Stomach (tissue), 19 donors: ENCODE measurements around the gene NT5E. TPM values are rescaled to one million over a fixed set of nuclear protein-coding genes. Genes with fewer than 3 reads are reported as not detected.

ENCODE experiments used
- DNase-seq, 2 donors: peaks; one replicate each; pipeline versions ENCODE4 v3.0.0 to v3.0.0-alpha.2; 2013 to 2019
- H3K27ac ChIP-seq, 5 donors: fragments of 200-600 bp in 4 of 5; sonication (generic) in 4 of 5; one replicate each; pipeline ENCODE4 v1.5.1; 2013 to 2019; ENCODE audit warnings: mild to moderate bottlenecking in 1 of 5, moderate library complexity in 1 of 5
- H3K27me3 ChIP-seq, 3 donors: fragments of 200-600 bp; sonication (generic); one replicate each; pipeline ENCODE4 v1.5.1; 2017 to 2019; ENCODE audit warnings: mixed run types in 1 of 3
- H3K36me3 ChIP-seq, 4 donors: fragments of 200-600 bp; sonication (generic); 1 replicate in 3 of 4; 2 replicates in 1 of 4; pipeline ENCODE4 v1.5.1; 2016 to 2019
- H3K4me1 ChIP-seq, 4 donors: fragments of 200-600 bp; sonication (generic); one replicate each; pipeline ENCODE4 v1.5.1; 2016 to 2019
- H3K4me3 ChIP-seq, 4 donors: fragments of 200-600 bp; sonication (generic) in 3 of 4; one replicate each; pipeline ENCODE4 v1.5.1; 2016 to 2019; ENCODE audit warnings: mild to moderate bottlenecking in 1 of 4
- H3K9me3 ChIP-seq, 4 donors: fragments of 200-600 bp; sonication (generic); one replicate each; pipeline ENCODE4 v1.5.1; 2016 to 2019
- EP300 ChIP-seq: sonication (generic); formaldehyde crosslinking; IDR thresholded peaks from one replicate; pipeline ENCODE4 v1.6.1; 2017; ENCODE audit warnings: antibody characterized with exemption
- POLR2A ChIP-seq, 4 donors: fragments of 450-650 bp; IDR thresholded peaks; one replicate each; pipeline ENCODE4 v1.6.1; 2016; ENCODE audit warnings: antibody characterized with exemption in 4 of 4, control low read depth in 2 of 4, mild to moderate bottlenecking in 1 of 4, moderate library complexity in 1 of 4
- POLR2AphosphoS5 ChIP-seq, 3 donors: sonication (generic); formaldehyde crosslinking; IDR thresholded peaks; one replicate each; pipeline ENCODE4 v1.6.1; 2016; ENCODE audit warnings: antibody characterized with exemption in 3 of 3
- WGBS, 5 donors: extraction: QIAGEN DNeasy Blood & Tissue Kit in 3 of 5; methylation state at CpG; one replicate each; pipeline versions ENCODE4 v1.1.5 to v1.1.7; 2013 to 2018; 5-methylcytosine and 5-hydroxymethylcytosine counted together
- intact Hi-C: fragments of 100-400 bp; cut with DNase I; formaldehyde crosslinking; loops from one replicate; pipeline ENCODE4 v1.15.1; 2023; ENCODE audit warnings: low total_unique reads
- long read RNA-seq, 10 donors: transcript quantifications; one replicate each; lab custom pipeline, GENCODE V29; 2026
- polyA plus RNA-seq, 3 donors: library from polyadenylated mRNA; stranded (reverse); fragments of 200-250 nt; gene quantifications; one replicate each; pipeline ENCODE4 v1.2.3, GENCODE V29; 2013
- total RNA-seq, 5 donors: library from RNA; depleted of rRNA; stranded (reverse); fragments of >200 nt; gene quantifications; one replicate each; pipeline versions ENCODE4 v1.1.0 to v1.2.3, GENCODE V29; 2014 to 2016
- TF ChIP-seq, protein P1 (sequence below), 7 experiments: fragments of 450-650 bp in 4 of 7; fragments of 200-600 bp in 3 of 7; sonication (generic) in 3 of 7; IDR thresholded peaks; one replicate each; pipeline ENCODE4 v1.5.1; 2016 to 2019; ENCODE audit warnings: antibody characterized with exemption in 7 of 7, control low read depth in 2 of 7, mild to moderate bottlenecking in 1 of 7
- donor health status: healthy with polysubstance abuse.
- donor health status: Bipolar disorder and iron deficiency.
- donor health status: healthy.

Gene NT5E
- total RNA-seq (10 to 100 TPM in 3 of 5 donors, 1 to 10 TPM in 2; 6.8 to 18.8 (median 16.0) TPM), polyA plus RNA-seq (1 to 10 TPM; 2.9 to 4.1 (median 2.9) TPM)
- long read RNA-seq, donor 1, partial matches to known transcripts, result 0 of 4 reads
- long read RNA-seq, donor 1, other reads (novel, unspliced or antisense), result 0 of 4 reads
- long read RNA-seq, donor 2, transcript NT5E-201 (9 exons, 3,548 nt), result major isoform, 7 of 17 reads
- long read RNA-seq, donor 2, partial matches to known transcripts, result 9 of 17 reads
- long read RNA-seq, donor 2, other reads (novel, unspliced or antisense), result 0 of 17 reads
- long read RNA-seq, donor 3, partial matches to known transcripts, result 0 of 6 reads
- long read RNA-seq, donor 3, other reads (novel, unspliced or antisense), result 0 of 6 reads
- long read RNA-seq, donor 4, partial matches to known transcripts, result 0 of 1 reads
- long read RNA-seq, donor 4, other reads (novel, unspliced or antisense), result 0 of 1 reads
- long read RNA-seq, donor 5, partial matches to known transcripts, result 0 of 5 reads
- long read RNA-seq, donor 5, other reads (novel, unspliced or antisense), result 0 of 5 reads
- long read RNA-seq, donor 6, partial matches to known transcripts, result 8 of 12 reads
- long read RNA-seq, donor 6, other reads (novel, unspliced or antisense), result 0 of 12 reads
- long read RNA-seq, donor 7, transcript NT5E-201 (9 exons, 3,548 nt), result major isoform, 6 of 7 reads
- long read RNA-seq, donor 7, partial matches to known transcripts, result 0 of 7 reads
- long read RNA-seq, donor 7, other reads (novel, unspliced or antisense), result 0 of 7 reads
- long read RNA-seq, donor 8, partial matches to known transcripts, result 0 of 4 reads
- long read RNA-seq, donor 8, other reads (novel, unspliced or antisense), result 0 of 4 reads
- long read RNA-seq, donor 9, partial matches to known transcripts, result 0 of 1 reads
- long read RNA-seq, donor 9, other reads (novel, unspliced or antisense), result 0 of 1 reads
- long read RNA-seq, donor 10, partial matches to known transcripts, result 0 of 3 reads
- long read RNA-seq, donor 10, other reads (novel, unspliced or antisense), result 0 of 3 reads

DNA sequence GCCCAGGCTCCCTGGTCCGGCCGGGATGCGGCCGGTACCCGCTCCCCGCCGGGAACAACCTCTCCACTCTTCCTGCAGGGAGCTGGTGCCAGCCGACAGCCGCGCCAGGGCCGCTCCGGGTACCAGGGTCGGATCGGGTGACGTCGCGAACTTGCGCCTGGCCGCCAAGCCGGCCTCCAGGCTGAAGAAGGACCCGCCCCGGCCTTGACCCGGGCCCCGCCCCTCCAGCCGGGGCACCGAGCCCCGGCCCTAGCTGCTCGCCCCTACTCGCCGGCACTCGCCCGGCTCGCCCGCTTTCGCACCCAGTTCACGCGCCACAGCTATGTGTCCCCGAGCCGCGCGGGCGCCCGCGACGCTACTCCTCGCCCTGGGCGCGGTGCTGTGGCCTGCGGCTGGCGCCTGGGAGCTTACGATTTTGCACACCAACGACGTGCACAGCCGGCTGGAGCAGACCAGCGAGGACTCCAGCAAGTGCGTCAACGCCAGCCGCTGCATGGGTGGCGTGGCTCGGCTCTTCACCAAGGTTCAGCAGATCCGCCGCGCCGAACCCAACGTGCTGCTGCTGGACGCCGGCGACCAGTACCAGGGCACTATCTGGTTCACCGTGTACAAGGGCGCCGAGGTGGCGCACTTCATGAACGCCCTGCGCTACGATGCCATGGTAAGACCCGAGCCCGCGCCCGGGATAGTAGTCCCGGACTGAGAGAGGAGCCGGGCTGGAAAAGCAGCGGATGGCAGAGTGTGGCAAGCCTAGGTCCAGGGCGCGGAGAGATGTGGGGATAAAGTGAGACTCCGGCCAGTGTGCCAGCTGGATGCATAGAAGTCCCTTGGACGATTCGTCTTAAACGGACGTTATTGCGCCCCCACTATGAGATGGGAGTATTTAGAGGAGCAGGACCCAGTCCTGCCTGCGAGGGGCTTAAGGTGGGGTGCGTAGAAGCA, at the start of gene NT5E:
TSS of gene NT5E (plus strand) at position 266 of the 942 bp plus-strand sequence. CDS start at position 323, 57 bp downstream.
- intact Hi-C loops, result no loop called here
- Histone ChIP-seq H3K4me3 (peak within 1 kb of the TSS; percentile 62 to 71 (median 70)), H3K27me3 (peaks cover 0 to 18% (median 8%) of the 10 kb centered on the region in 3 donors), H3K36me3 (no peaks in the 10 kb centered on the region), H3K27ac (peak within 1 kb of the TSS; percentile 79 to 91 (median 85)), H3K4me1 (peaks cover 8 to 52% (median 43%) of the 10 kb centered on the region in 4 donors), H3K9me3 (no peaks in the 10 kb centered on the region)
- TF ChIP-seq POLR2A (IDR thresholded peaks at IDR 0.05), result no peak
- peak in 2 of 3 donors; percentile 14 to 30 for TF ChIP-seq POLR2AphosphoS5 (IDR thresholded peaks at IDR 0.05)
- WGBS, 5 donors, result 1 to 3% (median 1%) methylated on average over 35 to 92 of the region's 92 CpGs
- peak; percentile 79 to 85 for DNase-seq

GRCh38 chr6:85400331-85400730, 49.6 kb upstream of the NT5E start:
- no peaks in the 10 kb centered on the region for H3K36me3 ChIP-seq
- intact Hi-C loops, result no loop called here
- H3K9me3 ChIP-seq, result peaks cover 0 to 6% (median 0%) of the 10 kb centered on the region in 4 donors
- no peak for TF ChIP-seq POLR2A (IDR thresholded peaks at IDR 0.05)
- TF ChIP-seq, protein P1, sequence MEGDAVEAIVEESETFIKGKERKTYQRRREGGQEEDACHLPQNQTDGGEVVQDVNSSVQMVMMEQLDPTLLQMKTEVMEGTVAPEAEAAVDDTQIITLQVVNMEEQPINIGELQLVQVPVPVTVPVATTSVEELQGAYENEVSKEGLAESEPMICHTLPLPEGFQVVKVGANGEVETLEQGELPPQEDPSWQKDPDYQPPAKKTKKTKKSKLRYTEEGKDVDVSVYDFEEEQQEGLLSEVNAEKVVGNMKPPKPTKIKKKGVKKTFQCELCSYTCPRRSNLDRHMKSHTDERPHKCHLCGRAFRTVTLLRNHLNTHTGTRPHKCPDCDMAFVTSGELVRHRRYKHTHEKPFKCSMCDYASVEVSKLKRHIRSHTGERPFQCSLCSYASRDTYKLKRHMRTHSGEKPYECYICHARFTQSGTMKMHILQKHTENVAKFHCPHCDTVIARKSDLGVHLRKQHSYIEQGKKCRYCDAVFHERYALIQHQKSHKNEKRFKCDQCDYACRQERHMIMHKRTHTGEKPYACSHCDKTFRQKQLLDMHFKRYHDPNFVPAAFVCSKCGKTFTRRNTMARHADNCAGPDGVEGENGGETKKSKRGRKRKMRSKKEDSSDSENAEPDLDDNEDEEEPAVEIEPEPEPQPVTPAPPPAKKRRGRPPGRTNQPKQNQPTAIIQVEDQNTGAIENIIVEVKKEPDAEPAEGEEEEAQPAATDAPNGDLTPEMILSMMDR (IDR thresholded peaks at IDR 0.05), result no peak
- no peak for TF ChIP-seq POLR2AphosphoS5 (IDR thresholded peaks at IDR 0.05)
- no peak for TF ChIP-seq EP300
- peaks cover 20 to 42% (median 30%) of the 10 kb centered on the region in 4 donors for H3K4me1 ChIP-seq
- H3K27me3 ChIP-seq, result no peaks in the 10 kb centered on the region
- DNase-seq, result no peak
- H3K27ac ChIP-seq, result no peak overlapping the region
- no peak overlapping the region for H3K4me3 ChIP-seq
- 29 to 48% (median 44%) methylated on average over 4 of the region's 4 CpGs for WGBS, 5 donors

GRCh38 chr6:85401186-85402021, 48.5 kb upstream of the NT5E start:
- Histone ChIP-seq H3K4me3 (no peak overlapping the region), H3K4me1 (peaks cover 26 to 46% (median 36%) of the 10 kb centered on the region in 4 donors), H3K36me3 (no peaks in the 10 kb centered on the region), H3K27ac (peak overlapping the region in 1 of 5 donors; percentile 23), H3K27me3 (no peaks in the 10 kb centered on the region), H3K9me3 (peaks cover 0 to 6% (median 0%) of the 10 kb centered on the region in 4 donors)
- TF ChIP-seq POLR2A (IDR thresholded peaks at IDR 0.05) (no peak), POLR2AphosphoS5 (IDR thresholded peaks at IDR 0.05) (no peak), EP300 (no peak)
- TF ChIP-seq, protein P1 (IDR thresholded peaks at IDR 0.05), result no peak
- intact Hi-C loops, result no loop called here
- 61 to 71% (median 68%) methylated on average over 6 of the region's 6 CpGs for WGBS, 5 donors
- DNase-seq, result peak in 1 of 2 donors; percentile 28

GRCh38 chr6:85402071-85402470, 47.8 kb upstream of the NT5E start:
- peaks cover 0 to 4% (median 0%) of the 10 kb centered on the region in 4 donors for H3K9me3 ChIP-seq
- no peak overlapping the region for H3K4me3 ChIP-seq
- DNase-seq, result no peak
- no peak overlapping the region for H3K27ac ChIP-seq
- H3K36me3 ChIP-seq, result no peaks in the 10 kb centered on the region
- H3K4me1 ChIP-seq, result peaks cover 26 to 46% (median 37%) of the 10 kb centered on the region in 4 donors
- TF ChIP-seq POLR2AphosphoS5 (IDR thresholded peaks at IDR 0.05) (no peak), EP300 (no peak), POLR2A (IDR thresholded peaks at IDR 0.05) (no peak)
- TF ChIP-seq, protein P1 (IDR thresholded peaks at IDR 0.05), result no peak
- H3K27me3 ChIP-seq, result no peaks in the 10 kb centered on the region
- intact Hi-C loops, result no loop called here
